Amniotic stem cell (primary cell): ENCODE data around the gene TMEM165.

Source experiments
- DNase-seq: peaks from one replicate; lab custom pipeline; 2025; lab: John Stamatoyannopoulos, UW

The TMEM165 gene

GRCh38 chr4:55367084-55367722 is 28.6 kb upstream of the TMEM165 start:
- no peak for DNase-seq

GRCh38 chr4:55369968-55370367 is 25.8 kb upstream of the TMEM165 start:
- no peak for DNase-seq

GRCh38 chr4:55372259-55372658 is 23.5 kb upstream of the TMEM165 start:
- no peak for DNase-seq

- no peak for DNase-seq
Measured at GRCh38 chr4:55373461-55373860, 22.3 kb upstream of the TMEM165 start.

- DNase-seq = no peak
Measured at GRCh38 chr4:55376698-55377097, 19.1 kb upstream of the TMEM165 start.

- no peak for DNase-seq
Measured at GRCh38 chr4:55378617-55379467, 16.9 kb upstream of the TMEM165 start.

GRCh38 chr4:55380576-55380975 is 15.2 kb upstream of the TMEM165 start:
- DNase-seq = no peak

- DNase-seq = no peak
Measured at GRCh38 chr4:55381502-55381901, 14.3 kb upstream of the TMEM165 start.

GRCh38 chr4:55382488-55383003 is 13.2 kb upstream of the TMEM165 start:
- DNase-seq = no peak

GRCh38 chr4:55385201-55385649 is 10.5 kb upstream of the TMEM165 start:
- DNase-seq = no peak

GRCh38 chr4:55386073-55386472 is 9.7 kb upstream of the TMEM165 start:
- DNase-seq = no peak

GRCh38 chr4:55386840-55387239 is 8.9 kb upstream of the TMEM165 start:
- no peak for DNase-seq

GRCh38 chr4:55393461-55394320 is 2.1 kb upstream of the TMEM165 start:
- DNase-seq = no peak

- no peak for DNase-seq
Measured at GRCh38 chr4:55395218-55395528, 584 bp upstream of the TMEM165 start.

GRCh38 chr4:55396308-55397125 is 760 bp downstream of the TMEM165 start:
- DNase-seq = peak; percentile 21

- no peak for DNase-seq
Measured at GRCh38 chr4:55397126-55397436, 1.3 kb downstream of the TMEM165 start.

GRCh38 chr4:55397520-55398321 is 2.0 kb downstream of the TMEM165 start:
- DNase-seq = no peak

GRCh38 chr4:55398461-55398860 is 2.7 kb downstream of the TMEM165 start:
- no peak for DNase-seq

- no peak for DNase-seq
Measured at GRCh38 chr4:55398966-55399365, 3.2 kb downstream of the TMEM165 start.

GRCh38 chr4:55399581-55399980 is 3.8 kb downstream of the TMEM165 start:
- no peak for DNase-seq

GRCh38 chr4:55405073-55405472 is 9.3 kb downstream of the TMEM165 start:
- no peak for DNase-seq
